H1 (cell line): ENCODE data around the gene PDE3A. TPM values are rescaled to one million over a fixed set of nuclear protein-coding genes. Genes with fewer than 3 reads are reported as not detected.

Experiments
- CTBP2 ChIP-seq: IDR thresholded peaks from 2 replicates; pipeline ENCODE4 v1.7.0; 2011; ENCODE audit warnings: borderline replicate concordance, mild to moderate bottlenecking, moderate library complexity, mixed read lengths, low read length; ENCODE audit not compliant: insufficient read depth, insufficient read length
- RXRA ChIP-seq: IDR thresholded peaks from 2 replicates; pipeline ENCODE4 v1.6.1; 2011; ENCODE audit warnings: low read depth, mild to moderate bottlenecking, low read length, moderate library complexity; ENCODE audit not compliant: insufficient read depth
- polyA plus RNA-seq, 7 experiments: library from polyadenylated mRNA; depleted of rRNA in 3 of 7; stranded (reverse) in 5 of 7; unstranded in 2 of 7; fragments of >200 nt in 5 of 7; fragments of 200-250 nt in 2 of 7; gene quantifications; 1 replicate in 5 of 7; 2 replicates in 1 of 7; 4 replicates in 1 of 7; pipeline versions ENCODE4 v1.2.1 to v1.2.3, GENCODE V29; 2011 to 2013; ENCODE audit warnings: missing spikeins in 2 of 7, mixed read lengths in 2 of 7
- total RNA-seq: library from RNA; stranded (reverse); fragmentation: NEBNext Ultra II Directional; extraction: Animal tissue kit (Norgen Biotek cat#: 25700); gene quantifications from 2 replicates; pipeline ENCODE4 v1.2.1, GENCODE V29; 2021

The PDE3A gene
- total and polyA plus RNA-seq, 2 of the 8 experiments (the other 6 are each of a cell fraction or from before 2014, with no cell fraction given) = 1.4 to 3.4 TPM

DNA sequence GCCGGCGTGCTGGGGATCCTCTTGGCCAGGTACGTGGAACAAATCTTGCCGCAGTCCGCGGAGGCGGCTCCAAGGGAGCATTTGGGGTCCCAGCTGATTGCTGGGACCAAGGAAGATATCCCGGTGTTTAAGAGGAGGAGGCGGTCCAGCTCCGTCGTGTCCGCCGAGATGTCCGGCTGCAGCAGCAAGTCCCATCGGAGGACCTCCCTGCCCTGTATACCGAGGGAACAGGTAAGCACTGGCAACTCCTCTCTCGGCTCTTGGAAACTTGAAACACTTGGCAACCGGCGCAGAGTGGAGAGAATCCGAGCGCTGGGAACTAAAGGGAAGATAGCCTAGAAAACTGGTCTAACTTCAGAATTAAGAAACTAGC, 1.7 kb downstream of the PDE3A start (continued):
- TF ChIP-seq RXRA (no peak), CTBP2 (no peak)
